DOHH2 (cell line): ENCODE results near the gene TIGD7.

Experiments used
- H3F3A ChIP-seq: fragments of 200-600 bp; sonication (generic), shearing (Covaris generic); 2 replicates; pipeline ENCODE4 v1.6.0; 2016; ENCODE audit warnings: antibody characterized with exemption, mild to moderate bottlenecking; ENCODE audit not compliant: control insufficient read depth, insufficient read depth
- H3K27ac ChIP-seq: fragments of 200-600 bp; sonication (generic); 2 replicates; pipeline ENCODE4 v1.5.1; 2014; ENCODE audit warnings: low read depth, mild to moderate bottlenecking, low read length, moderate library complexity
- H3K27me3 ChIP-seq: fragments of 200-600 bp; sonication (generic); 2 replicates; pipeline ENCODE4 v1.6.1; 2014; ENCODE audit warnings: mild to moderate bottlenecking, low read length, mixed read lengths; ENCODE audit not compliant: control insufficient read depth
- H3K36me3 ChIP-seq: fragments of 200-600 bp; sonication (generic); 2 replicates; pipeline ENCODE4 v1.6.1; 2014; ENCODE audit warnings: mild to moderate bottlenecking, low read length, moderate library complexity, mixed read lengths; ENCODE audit not compliant: control insufficient read depth
- H3K4me1 ChIP-seq: fragments of 200-600 bp; sonication (generic); 2 replicates; pipeline ENCODE4 v1.6.1; 2014; ENCODE audit warnings: mild to moderate bottlenecking, low read length, mixed read lengths; ENCODE audit not compliant: control insufficient read depth
- H3K4me2 ChIP-seq: fragments of 200-600 bp; sonication (generic); 2 replicates; pipeline ENCODE4 v1.6.0; 2014; ENCODE audit warnings: mild to moderate bottlenecking, low read length, moderate library complexity
- H3K4me3 ChIP-seq: fragments of 200-600 bp; sonication (generic); 2 replicates; pipeline ENCODE4 v1.5.1; 2014; ENCODE audit warnings: mild to moderate bottlenecking, low read length, mixed read lengths
- H3K79me2 ChIP-seq: fragments of 200-600 bp; sonication (generic); 2 replicates; pipeline ENCODE4 v1.6.1; 2014; ENCODE audit warnings: mild to moderate bottlenecking, low read length, mixed read lengths; ENCODE audit not compliant: control insufficient read depth
- H3K9me2 ChIP-seq: fragments of 200-600 bp; sonication (generic); replicated peaks from 2 replicates; pipeline ENCODE4 v1.6.1; 2014; ENCODE audit warnings: mild to moderate bottlenecking, low read length, mixed read lengths; ENCODE audit not compliant: control insufficient read depth
- H3K9me3 ChIP-seq: fragments of 200-600 bp; sonication (generic); 2 replicates; pipeline ENCODE4 v1.6.1; 2014; ENCODE audit warnings: antibody characterized with exemption, low read length, mixed read lengths; ENCODE audit not compliant: control insufficient read depth, insufficient read depth
- H4K20me1 ChIP-seq: fragments of 200-600 bp; sonication (generic); 2 replicates; pipeline ENCODE4 v1.6.0; 2014; ENCODE audit warnings: low read depth, mild to moderate bottlenecking, antibody characterized with exemption, low read length, moderate library complexity; ENCODE audit not compliant: control insufficient read depth, insufficient read depth
- EZH2phosphoT487 ChIP-seq: fragments of 200-600 bp; sonication (generic); IDR thresholded peaks from 2 replicates; pipeline ENCODE4 v1.6.1; 2017; ENCODE audit warnings: borderline replicate concordance, mild to moderate bottlenecking, antibody characterized with exemption, low read length, moderate library complexity, mixed read lengths
- TF ChIP-seq, protein P1 (sequence below): fragments of 200-600 bp; sonication (generic); IDR thresholded peaks from one replicate; pipeline ENCODE4 v1.5.1; 2014; ENCODE audit warnings: antibody characterized with exemption, mild to moderate bottlenecking, low read depth, low read length; ENCODE audit not compliant: poor library complexity, severe bottlenecking

Gene TIGD7

DNA sequence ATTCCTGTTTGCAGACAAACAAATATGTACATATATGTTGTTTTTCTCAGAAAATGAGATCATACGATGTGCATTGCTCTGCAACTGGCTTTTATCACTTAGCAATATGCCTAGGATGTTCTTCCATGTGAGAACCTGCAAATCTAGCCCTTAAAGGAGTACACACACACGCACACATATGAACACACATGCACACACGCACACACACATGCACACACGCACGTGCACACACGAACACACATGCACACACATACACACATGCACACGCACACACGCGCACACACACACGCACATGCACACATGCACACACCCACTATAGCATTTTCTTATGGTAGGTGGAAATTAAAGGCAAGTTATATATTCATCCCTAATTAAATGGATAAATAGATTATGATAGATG is 42.4 kb upstream of the TIGD7 start:
- no peaks in the 10 kb centered on the region for H4K20me1 ChIP-seq
- H3K9me2 ChIP-seq = no peaks in the 10 kb centered on the region
- H3K36me3 ChIP-seq = no peaks in the 10 kb centered on the region
- H3K4me2 ChIP-seq = no peak overlapping the region
- no peaks in the 10 kb centered on the region for H3K79me2 ChIP-seq
- TF ChIP-seq, protein P1, sequence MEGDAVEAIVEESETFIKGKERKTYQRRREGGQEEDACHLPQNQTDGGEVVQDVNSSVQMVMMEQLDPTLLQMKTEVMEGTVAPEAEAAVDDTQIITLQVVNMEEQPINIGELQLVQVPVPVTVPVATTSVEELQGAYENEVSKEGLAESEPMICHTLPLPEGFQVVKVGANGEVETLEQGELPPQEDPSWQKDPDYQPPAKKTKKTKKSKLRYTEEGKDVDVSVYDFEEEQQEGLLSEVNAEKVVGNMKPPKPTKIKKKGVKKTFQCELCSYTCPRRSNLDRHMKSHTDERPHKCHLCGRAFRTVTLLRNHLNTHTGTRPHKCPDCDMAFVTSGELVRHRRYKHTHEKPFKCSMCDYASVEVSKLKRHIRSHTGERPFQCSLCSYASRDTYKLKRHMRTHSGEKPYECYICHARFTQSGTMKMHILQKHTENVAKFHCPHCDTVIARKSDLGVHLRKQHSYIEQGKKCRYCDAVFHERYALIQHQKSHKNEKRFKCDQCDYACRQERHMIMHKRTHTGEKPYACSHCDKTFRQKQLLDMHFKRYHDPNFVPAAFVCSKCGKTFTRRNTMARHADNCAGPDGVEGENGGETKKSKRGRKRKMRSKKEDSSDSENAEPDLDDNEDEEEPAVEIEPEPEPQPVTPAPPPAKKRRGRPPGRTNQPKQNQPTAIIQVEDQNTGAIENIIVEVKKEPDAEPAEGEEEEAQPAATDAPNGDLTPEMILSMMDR = no peak
- no peak for TF ChIP-seq EZH2phosphoT487
- peaks cover 9% of the 10 kb centered on the region; the same call in 1 of the 2 replicates for H3K4me1 ChIP-seq
- H3K9me3 ChIP-seq = no peaks in the 10 kb centered on the region
- H3K27me3 ChIP-seq = no peaks in the 10 kb centered on the region
- H3K4me3 ChIP-seq = no peak overlapping the region
- no peaks in the 10 kb centered on the region for H3F3A ChIP-seq
- no peak overlapping the region for H3K27ac ChIP-seq

DNA sequence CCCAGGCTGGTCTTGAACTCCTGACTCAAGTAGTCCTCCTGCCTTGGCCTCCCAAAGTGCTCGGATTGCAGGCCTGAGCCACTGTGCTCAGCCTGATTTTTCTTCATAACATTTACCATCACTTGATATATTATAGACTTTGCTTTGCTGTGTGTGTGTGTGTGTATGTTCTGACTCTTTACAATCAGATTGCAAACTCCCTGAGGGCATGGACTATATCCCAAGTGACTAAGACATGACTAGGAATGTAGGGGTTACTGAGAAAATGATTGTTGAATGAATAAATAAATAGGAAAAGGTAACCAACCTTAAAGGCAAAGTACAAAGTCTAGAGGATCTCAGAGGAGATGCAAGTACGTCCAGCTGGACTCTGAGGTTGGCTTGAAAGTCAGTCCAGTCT is 40.8 kb upstream of the TIGD7 start:
- Histone ChIP-seq H3K4me1 (peaks cover 9% of the 10 kb centered on the region; the same call in 1 of the 2 replicates), H3K27ac (no peak overlapping the region), H3K9me3 (no peaks in the 10 kb centered on the region), H3K4me2 (no peak overlapping the region), H3K27me3 (no peaks in the 10 kb centered on the region), H3F3A (no peaks in the 10 kb centered on the region), H3K79me2 (no peaks in the 10 kb centered on the region), H3K4me3 (no peak overlapping the region), H3K9me2 (no peaks in the 10 kb centered on the region), H4K20me1 (no peaks in the 10 kb centered on the region), H3K36me3 (no peaks in the 10 kb centered on the region)
- TF ChIP-seq EZH2phosphoT487 = no peak
- TF ChIP-seq, protein P1 = no peak

DNA sequence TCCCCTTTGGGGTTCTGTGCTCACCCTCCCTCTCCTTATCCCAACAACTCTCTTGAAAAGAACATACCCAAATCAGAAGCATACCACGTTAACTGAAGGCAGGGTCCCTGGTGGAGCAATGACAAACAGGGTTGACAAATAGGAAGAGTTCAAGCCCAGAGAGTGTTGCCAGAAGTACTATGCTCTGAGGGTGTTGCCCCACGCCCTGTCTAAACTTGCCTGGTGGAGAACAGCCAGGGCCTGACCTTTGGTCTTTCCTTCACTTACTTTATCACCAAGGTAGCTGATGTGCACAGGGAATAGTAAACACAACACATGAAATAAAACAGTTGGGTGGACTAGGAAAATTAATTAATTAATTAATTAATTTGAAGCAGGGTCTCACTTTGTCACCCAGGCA is 23.4 kb upstream of the TIGD7 start:
- Histone ChIP-seq H3K36me3 (no peaks in the 10 kb centered on the region), H3K9me3 (no peaks in the 10 kb centered on the region), H4K20me1 (no peaks in the 10 kb centered on the region), H3K79me2 (no peaks in the 10 kb centered on the region), H3K4me2 (no peak overlapping the region), H3K27ac (no peak overlapping the region), H3K4me1 (no peaks in the 10 kb centered on the region), H3F3A (no peaks in the 10 kb centered on the region), H3K27me3 (no peaks in the 10 kb centered on the region), H3K4me3 (no peak overlapping the region), H3K9me2 (no peaks in the 10 kb centered on the region)
- TF ChIP-seq EZH2phosphoT487 = no peak
- TF ChIP-seq, protein P1 = no peak

DNA sequence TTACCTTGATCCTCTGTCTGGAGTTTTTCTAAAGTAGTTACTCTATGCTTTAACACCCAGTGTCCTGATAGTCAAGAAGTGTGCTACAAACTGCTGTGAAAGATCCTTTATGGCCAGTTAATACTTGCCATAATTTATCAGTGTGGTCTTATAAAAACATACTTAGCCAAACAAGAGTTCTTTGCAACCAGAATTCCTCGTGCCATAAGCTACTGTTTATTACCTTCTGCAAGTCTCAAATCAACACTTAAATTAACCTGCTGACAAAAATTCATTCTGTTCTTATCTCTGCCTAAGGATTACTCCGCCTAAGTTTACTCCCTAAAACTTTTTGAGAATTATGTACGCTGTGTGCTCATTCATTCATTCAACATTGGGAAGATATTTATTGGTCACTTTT is 22.9 kb upstream of the TIGD7 start:
- Histone ChIP-seq H3K4me2 (no peak overlapping the region), H3K36me3 (no peaks in the 10 kb centered on the region), H3K9me3 (no peaks in the 10 kb centered on the region), H3K27ac (no peak overlapping the region), H3K9me2 (no peaks in the 10 kb centered on the region), H4K20me1 (no peaks in the 10 kb centered on the region), H3F3A (no peaks in the 10 kb centered on the region), H3K79me2 (no peaks in the 10 kb centered on the region), H3K27me3 (no peaks in the 10 kb centered on the region), H3K4me1 (no peaks in the 10 kb centered on the region), H3K4me3 (no peak overlapping the region)
- TF ChIP-seq, protein P1 = no peak
- TF ChIP-seq EZH2phosphoT487 = no peak
